ENCODE results near the gene BMPER.

Gene BMPER

DNA sequence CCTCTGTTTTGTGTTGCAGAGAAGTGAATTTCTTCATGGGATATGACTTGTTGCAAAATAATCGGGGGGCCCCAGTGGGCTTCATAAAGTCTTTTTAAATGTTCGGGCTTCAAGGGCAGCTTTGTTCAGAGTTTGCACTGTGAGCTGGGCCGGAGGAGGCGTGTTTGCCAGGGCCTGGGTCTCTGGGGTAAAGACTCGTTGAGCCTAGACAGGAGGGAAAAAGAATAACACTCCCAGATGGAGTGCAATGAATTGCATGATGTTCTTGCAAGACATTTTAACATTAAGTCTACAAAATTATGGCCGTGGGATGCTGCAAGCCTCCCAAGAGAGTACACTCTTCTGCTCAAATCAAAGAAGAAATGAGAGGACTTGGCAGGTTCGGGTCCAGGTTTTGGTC, 23.6 kb downstream of the BMPER start:
- no peak for DNase-seq (ENCODE audit: low read depth)
- Histone ChIP-seq H3K27me3 (replicated peaks; ENCODE audit: control insufficient read depth, insufficient read depth, low read length) (no peaks in the 10 kb centered on the region), H3K4me1 (ENCODE audit: control insufficient read depth, insufficient read depth, low read length) (peaks cover 43% of the 10 kb centered on the region), H3K9me3 (ENCODE audit: control insufficient read depth, low read length) (no peaks in the 10 kb centered on the region), H3K36me3 (ENCODE audit: control insufficient read depth, insufficient read depth, low read length, severe bottlenecking) (peaks cover 10% of the 10 kb centered on the region), H3K9ac (ENCODE audit: low read length) (no peak overlapping the region), H3K4me3 (ENCODE audit: low read length) (no peak overlapping the region)

DNA sequence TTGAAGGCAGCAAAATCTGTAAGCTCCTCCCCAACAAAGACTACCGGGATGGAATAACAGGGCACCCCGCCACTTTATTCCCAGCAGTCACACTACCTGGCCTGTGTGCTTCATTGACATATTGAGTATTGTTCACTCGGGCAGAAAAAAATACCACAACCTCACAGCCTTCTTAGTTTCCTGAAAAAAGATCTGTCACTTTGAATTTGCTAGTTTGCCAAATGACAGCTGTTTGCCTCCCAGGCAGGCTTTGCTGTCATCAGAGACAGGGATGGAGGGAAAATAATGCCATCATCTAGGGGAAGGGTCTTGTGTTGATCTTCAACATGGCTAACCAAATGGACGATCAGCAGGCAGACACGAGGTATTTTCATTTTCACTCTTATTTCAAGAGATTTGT, 26.9 kb downstream of the BMPER start:
- Histone ChIP-seq H3K4me3 (ENCODE audit: low read length) (peak overlapping the region; percentile 67), H3K36me3 (ENCODE audit: control insufficient read depth, insufficient read depth, low read length, severe bottlenecking) (peaks cover 17% of the 10 kb centered on the region), H3K4me1 (ENCODE audit: control insufficient read depth, insufficient read depth, low read length) (peaks cover 37% of the 10 kb centered on the region), H3K9ac (ENCODE audit: low read length) (peak overlapping the region; percentile 70), H3K27me3 (replicated peaks; ENCODE audit: control insufficient read depth, insufficient read depth, low read length) (no peaks in the 10 kb centered on the region), H3K9me3 (ENCODE audit: control insufficient read depth, low read length) (no peaks in the 10 kb centered on the region)
- no peak for DNase-seq (ENCODE audit: low read depth)

DNA sequence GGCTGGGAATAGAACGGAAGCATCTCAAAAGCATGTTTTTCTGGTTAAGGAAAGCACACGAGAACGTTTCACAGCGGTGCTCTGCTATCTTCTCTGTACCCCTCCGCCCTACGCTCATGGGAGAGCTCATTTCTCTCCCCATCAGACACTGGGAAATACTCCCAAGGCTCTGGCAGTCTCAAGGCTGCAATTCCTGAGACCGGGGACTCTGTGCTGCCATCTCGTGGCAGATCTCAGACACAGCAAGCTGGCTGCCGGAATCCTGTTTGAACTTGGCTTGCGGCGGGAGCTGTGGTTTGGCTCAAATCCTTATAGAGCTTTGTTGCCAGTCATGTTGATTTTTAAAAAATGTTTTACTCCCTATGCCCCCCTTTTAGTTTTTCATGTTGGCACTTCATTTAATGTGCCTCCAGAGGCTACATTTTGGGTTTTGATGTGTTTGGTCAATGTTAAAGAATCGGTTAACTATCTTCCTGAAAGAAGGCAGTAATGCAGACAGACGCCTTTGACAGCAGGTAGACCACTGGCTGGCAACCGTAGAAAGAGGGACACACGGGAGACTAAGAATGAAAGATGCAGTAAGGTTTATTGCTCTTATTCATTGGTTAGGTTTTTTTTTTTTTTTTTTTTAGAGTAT, 27.6 kb downstream of the BMPER start:
- peak; percentile 89 for DNase-seq (ENCODE audit: low read depth)
- peaks cover 22% of the 10 kb centered on the region for H3K36me3 ChIP-seq (ENCODE audit: control insufficient read depth, insufficient read depth, low read length, severe bottlenecking)
- H3K27me3 ChIP-seq (replicated peaks; ENCODE audit: control insufficient read depth, insufficient read depth, low read length): no peaks in the 10 kb centered on the region
- H3K9me3 ChIP-seq (ENCODE audit: control insufficient read depth, low read length): no peaks in the 10 kb centered on the region
- H3K4me3 ChIP-seq (ENCODE audit: low read length): peak overlapping the region; percentile 67
- H3K4me1 ChIP-seq (ENCODE audit: control insufficient read depth, insufficient read depth, low read length): peaks cover 37% of the 10 kb centered on the region
- H3K9ac ChIP-seq (ENCODE audit: low read length): peak overlapping the region; percentile 76

DNA sequence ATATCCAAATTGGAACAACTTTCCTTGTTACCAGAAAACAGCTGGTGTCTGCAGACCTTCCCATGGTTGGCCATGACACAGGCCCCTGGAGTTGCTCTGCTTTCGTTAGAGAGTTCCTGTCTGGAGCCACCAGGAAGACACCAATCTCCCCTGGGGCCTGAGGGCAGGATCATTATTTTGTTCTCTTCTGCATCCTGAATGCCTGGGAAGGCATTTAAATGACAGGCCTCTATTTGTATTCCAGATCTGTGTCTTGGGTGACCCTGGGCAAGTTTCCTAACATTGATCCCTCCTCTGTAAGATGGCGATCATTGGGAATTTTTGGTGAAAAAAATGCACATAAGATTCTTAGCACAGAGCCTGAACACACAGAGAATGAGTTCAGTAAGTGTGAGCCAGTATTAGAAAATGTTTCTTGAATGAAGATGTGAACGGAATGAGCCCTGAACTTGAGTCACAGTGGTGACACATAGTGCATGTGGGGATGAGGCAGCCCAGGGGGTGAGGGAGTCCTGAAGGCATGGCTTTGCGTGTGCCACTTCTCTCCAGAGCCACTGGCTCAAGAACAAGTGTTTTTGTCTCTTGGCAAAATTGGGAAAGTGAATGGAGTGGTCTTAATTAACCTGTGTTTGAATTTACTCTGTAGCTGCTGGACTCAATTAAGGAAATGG, 28.4 kb downstream of the BMPER start:
- peaks cover 35% of the 10 kb centered on the region for H3K4me1 ChIP-seq (ENCODE audit: control insufficient read depth, insufficient read depth, low read length)
- peak; percentile 67 for DNase-seq (ENCODE audit: low read depth)
- peaks cover 21% of the 10 kb centered on the region for H3K36me3 ChIP-seq (ENCODE audit: control insufficient read depth, insufficient read depth, low read length, severe bottlenecking)
- no peaks in the 10 kb centered on the region for H3K9me3 ChIP-seq (ENCODE audit: control insufficient read depth, low read length)
- H3K27me3 ChIP-seq (replicated peaks; ENCODE audit: control insufficient read depth, insufficient read depth, low read length): no peaks in the 10 kb centered on the region
- H3K9ac ChIP-seq (ENCODE audit: low read length): peak overlapping the region; percentile 76
- peak overlapping the region; percentile 67 for H3K4me3 ChIP-seq (ENCODE audit: low read length)

DNA sequence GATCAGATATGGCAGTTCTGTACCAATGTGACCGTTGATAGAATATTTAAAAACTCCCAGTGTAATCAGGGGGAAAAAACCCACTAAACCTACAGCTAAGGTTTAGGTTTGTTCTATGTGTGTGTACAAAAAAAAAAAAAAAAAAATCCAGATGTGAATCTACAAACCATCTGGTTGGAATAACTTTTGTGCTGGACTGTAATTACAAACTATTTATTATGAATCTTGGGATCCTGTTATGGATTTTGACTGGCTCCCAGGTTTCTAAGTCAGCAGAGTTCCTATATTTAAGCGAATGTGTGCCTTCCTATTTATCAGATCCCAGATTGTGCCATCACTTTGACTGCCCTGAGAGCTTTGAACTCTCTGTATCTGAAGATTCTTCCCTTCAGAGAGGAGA, 29.1 kb downstream of the BMPER start:
- Histone ChIP-seq H3K4me1 (ENCODE audit: control insufficient read depth, insufficient read depth, low read length) (peaks cover 32% of the 10 kb centered on the region), H3K9ac (ENCODE audit: low read length) (peak overlapping the region; percentile 7), H3K4me3 (ENCODE audit: low read length) (no peak overlapping the region), H3K27me3 (replicated peaks; ENCODE audit: control insufficient read depth, insufficient read depth, low read length) (no peaks in the 10 kb centered on the region), H3K9me3 (ENCODE audit: control insufficient read depth, low read length) (no peaks in the 10 kb centered on the region), H3K36me3 (ENCODE audit: control insufficient read depth, insufficient read depth, low read length, severe bottlenecking) (peaks cover 26% of the 10 kb centered on the region)
- no peak for DNase-seq (ENCODE audit: low read depth)

DNA sequence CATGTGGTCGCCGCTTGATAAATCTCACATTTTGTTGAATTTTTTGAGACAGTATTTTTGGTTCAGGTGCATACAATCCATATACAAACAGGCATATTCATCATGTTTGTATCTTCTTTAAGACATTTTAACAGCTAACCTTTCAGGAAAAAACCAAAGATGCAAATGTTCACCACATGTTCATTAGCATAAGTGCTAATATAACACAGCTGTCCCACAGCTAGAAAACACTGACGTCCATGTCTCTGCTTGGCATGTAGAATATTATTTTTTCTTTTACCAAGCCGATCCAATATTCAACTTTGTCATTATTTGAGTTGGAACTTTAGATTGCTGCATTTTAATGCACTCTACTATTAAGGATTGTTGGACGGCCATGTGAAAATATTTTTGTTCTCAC, 31.2 kb downstream of the BMPER start:
- Histone ChIP-seq H3K4me3 (ENCODE audit: low read length) (no peak overlapping the region), H3K9ac (ENCODE audit: low read length) (no peak overlapping the region), H3K9me3 (ENCODE audit: control insufficient read depth, low read length) (no peaks in the 10 kb centered on the region), H3K36me3 (ENCODE audit: control insufficient read depth, insufficient read depth, low read length, severe bottlenecking) (peaks cover 32% of the 10 kb centered on the region), H3K4me1 (ENCODE audit: control insufficient read depth, insufficient read depth, low read length) (peaks cover 37% of the 10 kb centered on the region), H3K27me3 (replicated peaks; ENCODE audit: control insufficient read depth, insufficient read depth, low read length) (no peaks in the 10 kb centered on the region)
- no peak for DNase-seq (ENCODE audit: low read depth)

DNA sequence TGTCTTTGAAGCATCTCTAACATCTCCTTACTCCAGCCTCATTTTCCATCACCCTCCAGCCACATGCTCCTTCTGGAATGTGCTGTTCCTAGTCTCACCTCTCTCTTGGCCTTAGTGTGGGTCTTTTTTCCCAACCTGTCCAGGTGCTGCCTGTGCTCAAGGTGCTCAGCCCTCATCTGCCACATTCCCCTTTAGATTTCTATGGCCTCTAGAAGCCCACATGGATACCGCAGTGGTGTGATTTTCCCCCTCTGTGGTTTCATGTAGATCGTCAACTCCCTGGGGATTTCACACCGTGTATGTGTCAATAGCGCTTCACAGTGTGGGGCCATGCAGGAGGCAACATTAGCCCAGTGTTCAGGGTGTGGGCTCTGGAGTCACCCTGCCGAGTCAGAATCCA, 32.5 kb downstream of the BMPER start:
- Histone ChIP-seq H3K4me3 (ENCODE audit: low read length) (no peak overlapping the region), H3K9me3 (ENCODE audit: control insufficient read depth, low read length) (no peaks in the 10 kb centered on the region), H3K36me3 (ENCODE audit: control insufficient read depth, insufficient read depth, low read length, severe bottlenecking) (peaks cover 41% of the 10 kb centered on the region), H3K4me1 (ENCODE audit: control insufficient read depth, insufficient read depth, low read length) (peaks cover 29% of the 10 kb centered on the region), H3K27me3 (replicated peaks; ENCODE audit: control insufficient read depth, insufficient read depth, low read length) (no peaks in the 10 kb centered on the region), H3K9ac (ENCODE audit: low read length) (no peak overlapping the region)
- no peak for DNase-seq (ENCODE audit: low read depth)

DNA sequence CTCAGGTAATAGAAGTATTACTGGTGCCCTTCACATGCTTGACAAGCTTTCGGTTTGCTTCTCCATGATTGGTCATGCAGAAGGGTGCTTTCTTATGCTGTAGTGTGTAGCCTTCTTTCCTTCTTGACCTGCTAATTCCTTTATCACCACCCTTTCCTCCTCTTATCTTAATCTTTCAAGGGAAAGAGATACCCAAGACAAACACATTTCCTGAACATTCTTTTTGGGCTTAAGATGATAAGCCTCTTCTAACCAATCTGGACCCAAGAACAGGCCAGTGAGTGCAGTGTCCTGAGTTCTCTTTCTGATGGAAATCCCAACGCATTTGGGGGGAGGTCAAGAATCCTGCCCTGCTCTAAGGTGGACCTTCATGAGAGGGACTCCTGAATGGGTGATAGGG, 33.8 kb downstream of the BMPER start:
- DNase-seq (ENCODE audit: low read depth): no peak
- H3K4me3 ChIP-seq (ENCODE audit: low read length): no peak overlapping the region
- no peak overlapping the region for H3K9ac ChIP-seq (ENCODE audit: low read length)
- peaks cover 17% of the 10 kb centered on the region for H3K4me1 ChIP-seq (ENCODE audit: control insufficient read depth, insufficient read depth, low read length)
- H3K9me3 ChIP-seq (ENCODE audit: control insufficient read depth, low read length): no peaks in the 10 kb centered on the region
- peaks cover 41% of the 10 kb centered on the region for H3K36me3 ChIP-seq (ENCODE audit: control insufficient read depth, insufficient read depth, low read length, severe bottlenecking)
- H3K27me3 ChIP-seq (replicated peaks; ENCODE audit: control insufficient read depth, insufficient read depth, low read length): no peaks in the 10 kb centered on the region

- peak; percentile 60 for DNase-seq (ENCODE audit: low read depth)
- Histone ChIP-seq H3K4me1 (ENCODE audit: control insufficient read depth, insufficient read depth, low read length) (peaks cover 11% of the 10 kb centered on the region), H3K9me3 (ENCODE audit: control insufficient read depth, low read length) (no peaks in the 10 kb centered on the region), H3K27me3 (replicated peaks; ENCODE audit: control insufficient read depth, insufficient read depth, low read length) (no peaks in the 10 kb centered on the region), H3K36me3 (ENCODE audit: control insufficient read depth, insufficient read depth, low read length, severe bottlenecking) (peaks cover 44% of the 10 kb centered on the region), H3K9ac (ENCODE audit: low read length) (peak overlapping the region; percentile 49), H3K4me3 (ENCODE audit: low read length) (no peak overlapping the region)
Measured at GRCh38 chr7:33940503-33940902, 35.2 kb downstream of the BMPER start.

DNA sequence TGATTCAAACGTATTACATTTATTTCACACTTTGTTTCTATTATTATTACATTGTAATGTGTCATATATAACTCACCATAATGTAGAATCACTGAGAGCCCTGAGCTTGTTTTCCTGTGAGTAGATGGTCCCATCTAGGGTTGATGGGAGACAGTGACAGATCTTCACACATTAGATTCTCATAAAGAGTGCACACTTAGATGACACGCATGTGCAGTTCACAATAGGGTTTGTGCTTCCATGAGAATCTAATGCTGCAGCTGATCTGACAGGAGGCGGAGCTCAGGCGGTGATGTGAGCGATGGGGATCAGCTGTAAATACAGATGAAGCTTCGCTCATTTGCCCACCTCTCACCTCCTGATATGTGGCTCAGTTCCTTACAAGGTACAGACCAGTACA, 36.1 kb downstream of the BMPER start:
- no peak overlapping the region for H3K9ac ChIP-seq (ENCODE audit: low read length)
- H3K27me3 ChIP-seq (replicated peaks; ENCODE audit: control insufficient read depth, insufficient read depth, low read length): no peaks in the 10 kb centered on the region
- peaks cover 11% of the 10 kb centered on the region for H3K4me1 ChIP-seq (ENCODE audit: control insufficient read depth, insufficient read depth, low read length)
- no peak overlapping the region for H3K4me3 ChIP-seq (ENCODE audit: low read length)
- no peak for DNase-seq (ENCODE audit: low read depth)
- H3K36me3 ChIP-seq (ENCODE audit: control insufficient read depth, insufficient read depth, low read length, severe bottlenecking): peaks cover 43% of the 10 kb centered on the region
- no peaks in the 10 kb centered on the region for H3K9me3 ChIP-seq (ENCODE audit: control insufficient read depth, low read length)

- Histone ChIP-seq H3K4me3 (ENCODE audit: low read length) (no peak overlapping the region), H3K4me1 (ENCODE audit: control insufficient read depth, insufficient read depth, low read length) (no peaks in the 10 kb centered on the region), H3K9me3 (ENCODE audit: control insufficient read depth, low read length) (no peaks in the 10 kb centered on the region), H3K9ac (ENCODE audit: low read length) (no peak overlapping the region), H3K27me3 (replicated peaks; ENCODE audit: control insufficient read depth, insufficient read depth, low read length) (no peaks in the 10 kb centered on the region), H3K36me3 (ENCODE audit: control insufficient read depth, insufficient read depth, low read length, severe bottlenecking) (peaks cover 45% of the 10 kb centered on the region)
- no peak for DNase-seq (ENCODE audit: low read depth)
Measured at GRCh38 chr7:33946094-33946699, 40.9 kb downstream of the BMPER start.

All from adipocyte (in vitro differentiated cells).